Skeletal muscle satellite cell (primary cell): ENCODE measurements around the gene GPR35.

ENCODE experiments used
- H3K27me3 ChIP-seq: 2 replicates; pipeline ENCODE4 v1.7.0; 2013; ENCODE audit warnings: low read length; ENCODE audit not compliant: control insufficient read depth, insufficient read depth
- H3K36me3 ChIP-seq: 2 replicates; pipeline ENCODE4 v1.7.0; 2013; ENCODE audit warnings: mild to moderate bottlenecking, control low read depth, low read length; ENCODE audit not compliant: insufficient read depth
- H3K4me1 ChIP-seq: 2 replicates; pipeline ENCODE4 v1.7.0; 2013; ENCODE audit warnings: low read length; ENCODE audit not compliant: control insufficient read depth, insufficient read depth
- H3K4me2 ChIP-seq: 2 replicates; pipeline ENCODE4 v1.7.0; 2013; ENCODE audit warnings: mild to moderate bottlenecking, low read length
- H3K4me3 ChIP-seq: 2 replicates; pipeline ENCODE4 v1.7.0; 2013; ENCODE audit warnings: low read length
- H3K9ac ChIP-seq: 2 replicates; pipeline ENCODE4 v1.7.0; 2013; ENCODE audit warnings: mild to moderate bottlenecking, low read depth, low read length, moderate library complexity
- H3K9me3 ChIP-seq: replicated peaks from 2 replicates; pipeline ENCODE4 v1.7.0; 2013; ENCODE audit warnings: mild to moderate bottlenecking, control low read depth, low read length

The GPR35 gene

DNA sequence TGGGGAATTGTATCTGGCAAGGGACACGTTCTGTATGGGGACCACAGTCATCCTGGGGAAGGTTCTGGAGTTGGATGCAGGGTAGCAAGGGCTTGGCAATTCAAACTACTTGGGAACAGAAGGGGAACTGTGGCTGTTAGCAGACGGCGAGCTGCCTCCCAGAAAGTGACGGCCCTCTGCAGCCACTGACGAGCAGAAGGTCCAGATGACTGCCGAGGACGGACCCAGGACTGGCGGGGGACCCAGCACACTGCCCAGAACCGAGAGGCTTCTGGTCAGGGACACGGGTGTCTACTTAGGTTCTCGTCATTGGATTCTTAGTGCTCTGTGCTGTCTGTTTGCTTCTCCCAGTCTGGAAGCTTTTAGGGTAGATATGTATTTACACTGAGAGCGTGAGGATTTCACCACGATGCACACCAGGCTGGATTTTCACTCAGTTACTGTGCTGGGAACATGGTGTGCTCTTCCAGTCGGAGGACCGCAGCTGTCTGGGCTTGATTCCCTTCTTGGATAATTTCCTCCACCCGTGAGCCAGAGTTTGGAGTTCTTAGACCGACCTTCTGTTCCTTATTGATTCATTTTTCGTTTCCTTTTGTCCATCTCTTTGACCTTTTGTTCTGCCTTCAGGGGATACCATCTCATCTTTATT, 13.4 kb downstream of the GPR35 start:
- Histone ChIP-seq H3K4me1 (no peaks in the 10 kb centered on the region), H3K4me2 (no peak overlapping the region)

GRCh38 chr2:240639566-240639965, 14.3 kb downstream of the GPR35 start:
- no peaks in the 10 kb centered on the region for H3K9me3 ChIP-seq
- H3K4me3 ChIP-seq, result no peak overlapping the region
- peaks cover 39% of the 10 kb centered on the region for H3K27me3 ChIP-seq
- H3K4me1 ChIP-seq, result no peaks in the 10 kb centered on the region
- no peak overlapping the region for H3K4me2 ChIP-seq
- H3K9ac ChIP-seq, result no peak overlapping the region
- no peaks in the 10 kb centered on the region for H3K36me3 ChIP-seq

More for the DNA sequence above, 13.4 kb downstream of the GPR35 start:
- peaks cover 30% of the 10 kb centered on the region for H3K27me3 ChIP-seq
- H3K9me3 ChIP-seq, result no peaks in the 10 kb centered on the region
- H3K4me3 ChIP-seq, result no peak overlapping the region
- no peak overlapping the region for H3K9ac ChIP-seq
- no peaks in the 10 kb centered on the region for H3K36me3 ChIP-seq

GRCh38 chr2:240640939-240641338, 15.7 kb downstream of the GPR35 start:
- Histone ChIP-seq H3K4me1 (no peaks in the 10 kb centered on the region), H3K4me2 (no peak overlapping the region), H3K9me3 (no peaks in the 10 kb centered on the region), H3K36me3 (no peaks in the 10 kb centered on the region), H3K27me3 (peaks cover 51% of the 10 kb centered on the region), H3K9ac (no peak overlapping the region), H3K4me3 (no peak overlapping the region)

- Histone ChIP-seq H3K4me1 (no peaks in the 10 kb centered on the region), H3K4me3 (no peak overlapping the region), H3K9me3 (no peaks in the 10 kb centered on the region), H3K36me3 (no peaks in the 10 kb centered on the region), H3K9ac (no peak overlapping the region), H3K27me3 (peaks cover 58% of the 10 kb centered on the region), H3K4me2 (no peak overlapping the region)
These were observed 17.0 kb downstream of the GPR35 start for GRCh38 chr2:240642061-240642805.

DNA sequence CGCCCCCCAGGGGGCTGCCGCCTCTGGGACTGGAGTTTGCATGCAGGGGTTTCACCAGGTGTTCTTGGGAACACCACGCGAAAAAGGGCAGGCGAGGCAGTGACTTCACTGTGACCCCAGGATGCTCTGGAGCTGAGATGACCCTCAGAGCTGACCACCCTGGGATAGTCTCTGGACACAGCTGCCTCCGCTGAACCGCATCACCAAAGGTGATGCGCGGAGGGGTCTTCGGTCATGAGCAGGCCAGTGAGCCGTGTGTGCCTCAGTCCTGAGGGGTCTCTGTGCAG, 17.5 kb downstream of the GPR35 start:
- Histone ChIP-seq H3K4me1 (no peaks in the 10 kb centered on the region), H3K9me3 (no peaks in the 10 kb centered on the region), H3K27me3 (peaks cover 60% of the 10 kb centered on the region), H3K4me3 (no peak overlapping the region), H3K36me3 (no peaks in the 10 kb centered on the region), H3K9ac (no peak overlapping the region), H3K4me2 (no peak overlapping the region)

DNA sequence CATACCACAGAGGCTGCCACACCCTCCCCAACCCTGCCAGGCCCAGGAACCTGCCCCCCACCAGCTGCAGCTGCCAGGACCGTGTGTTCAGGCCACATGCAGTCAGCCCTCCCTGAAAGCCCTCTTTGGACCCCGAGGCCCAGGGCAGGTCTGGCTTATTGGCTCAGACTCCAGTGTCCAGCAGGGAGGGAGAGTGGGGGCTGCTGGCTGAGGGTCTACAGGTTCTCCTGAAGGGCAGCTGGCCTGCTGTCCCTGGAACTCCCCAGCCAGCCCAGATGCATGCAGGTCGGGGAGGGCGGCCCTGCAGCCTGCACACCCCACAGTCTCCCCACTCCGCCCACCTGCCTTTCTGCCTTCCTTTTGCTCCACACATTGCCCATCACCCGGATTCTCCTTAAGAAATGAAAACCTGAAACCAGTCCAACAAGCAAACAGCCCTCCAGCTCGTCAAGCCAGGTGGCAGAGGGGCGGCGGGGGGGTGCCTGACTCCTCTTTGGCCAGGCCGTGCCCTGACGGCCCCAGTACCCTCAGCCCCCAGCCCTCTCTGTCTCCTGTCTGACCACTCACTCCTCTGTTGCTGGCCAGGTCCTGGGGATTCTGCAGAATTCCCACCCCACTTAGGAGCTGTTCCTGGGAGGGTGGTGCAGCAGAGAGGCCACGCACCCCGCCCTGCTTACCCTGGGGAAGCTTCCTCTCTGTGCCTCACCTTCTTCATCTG, 18.0 kb downstream of the GPR35 start:
- no peaks in the 10 kb centered on the region for H3K36me3 ChIP-seq
- H3K9ac ChIP-seq, result no peak overlapping the region
- H3K27me3 ChIP-seq, result peaks cover 60% of the 10 kb centered on the region
- H3K9me3 ChIP-seq, result no peaks in the 10 kb centered on the region
- H3K4me1 ChIP-seq, result no peaks in the 10 kb centered on the region
- no peak overlapping the region for H3K4me2 ChIP-seq
- no peak overlapping the region for H3K4me3 ChIP-seq

DNA sequence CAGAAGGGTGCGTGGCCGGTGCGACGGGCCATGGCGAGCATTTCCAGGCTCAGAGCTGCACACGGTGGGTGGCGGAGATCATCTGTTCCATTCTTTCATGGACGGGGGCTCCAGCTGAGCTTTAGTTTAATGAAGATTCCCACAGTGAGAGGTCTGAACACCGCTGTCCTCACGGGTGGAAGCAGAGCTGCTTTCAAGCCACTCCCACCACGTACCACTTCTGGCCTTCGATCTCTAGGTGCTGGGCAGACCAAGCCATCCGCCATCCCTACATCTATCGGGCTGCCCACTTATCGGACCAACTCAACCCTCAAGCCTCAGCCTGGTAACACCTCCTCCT, 18.5 kb downstream of the GPR35 start:
- Histone ChIP-seq H3K9ac (no peak overlapping the region), H3K4me2 (no peak overlapping the region), H3K4me3 (no peak overlapping the region), H3K27me3 (peaks cover 60% of the 10 kb centered on the region), H3K36me3 (no peaks in the 10 kb centered on the region), H3K4me1 (no peaks in the 10 kb centered on the region), H3K9me3 (no peaks in the 10 kb centered on the region)

DNA sequence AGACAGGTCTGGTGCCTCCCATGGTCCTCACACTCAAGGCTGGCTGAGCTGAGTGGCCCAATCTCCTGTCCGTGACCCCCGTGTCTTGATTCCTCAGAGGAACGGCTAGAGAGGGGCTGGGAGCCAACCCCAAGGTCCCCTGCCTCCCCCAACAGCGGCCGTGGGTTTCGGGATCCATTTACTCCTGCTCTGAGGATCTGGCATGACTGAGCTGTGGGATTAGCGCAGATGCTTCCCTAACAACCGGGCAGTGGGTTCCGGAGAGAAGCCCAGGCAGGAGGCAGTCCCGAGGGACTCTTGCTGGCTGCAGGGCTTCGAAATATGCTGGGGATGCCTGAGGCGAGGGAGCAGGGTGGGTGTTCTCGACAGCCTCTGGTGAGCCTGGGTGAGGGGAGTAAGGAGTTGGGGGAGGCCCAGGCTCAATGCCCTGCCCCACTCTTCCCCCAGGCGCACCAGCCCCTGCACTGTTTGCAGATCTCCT, 18.9 kb downstream of the GPR35 start:
- no peak overlapping the region for H3K4me3 ChIP-seq
- no peaks in the 10 kb centered on the region for H3K9me3 ChIP-seq
- no peak overlapping the region for H3K4me2 ChIP-seq
- no peak overlapping the region for H3K9ac ChIP-seq
- peaks cover 63% of the 10 kb centered on the region for H3K27me3 ChIP-seq
- no peaks in the 10 kb centered on the region for H3K36me3 ChIP-seq
- no peaks in the 10 kb centered on the region for H3K4me1 ChIP-seq

DNA sequence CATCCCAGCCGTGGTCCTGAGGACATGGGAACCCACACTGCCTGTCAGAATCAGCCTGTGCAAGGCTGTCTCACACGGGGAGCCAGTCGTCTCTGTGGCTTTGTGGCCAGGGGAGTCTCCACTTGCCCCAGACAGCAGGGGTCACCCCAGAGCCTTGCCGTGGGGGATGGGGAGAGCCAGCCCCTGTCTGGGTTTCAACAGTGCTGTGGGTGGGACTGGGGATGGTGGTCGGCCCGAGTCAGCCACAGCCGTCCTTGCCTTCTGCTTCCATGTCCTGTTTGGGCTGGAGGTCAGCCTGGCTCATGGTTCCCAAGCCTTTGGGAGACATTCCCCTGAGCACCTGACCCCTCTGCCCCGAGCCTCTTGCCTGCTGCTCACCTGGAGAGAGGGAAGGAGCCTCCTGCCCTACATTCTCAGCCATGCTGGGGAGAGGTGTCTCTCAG, 19.6 kb downstream of the GPR35 start:
- H3K4me2 ChIP-seq, result no peak overlapping the region
- no peaks in the 10 kb centered on the region for H3K4me1 ChIP-seq
- no peaks in the 10 kb centered on the region for H3K36me3 ChIP-seq
- peaks cover 63% of the 10 kb centered on the region for H3K27me3 ChIP-seq
- no peak overlapping the region for H3K9ac ChIP-seq
- no peaks in the 10 kb centered on the region for H3K9me3 ChIP-seq
- no peak overlapping the region for H3K4me3 ChIP-seq

DNA sequence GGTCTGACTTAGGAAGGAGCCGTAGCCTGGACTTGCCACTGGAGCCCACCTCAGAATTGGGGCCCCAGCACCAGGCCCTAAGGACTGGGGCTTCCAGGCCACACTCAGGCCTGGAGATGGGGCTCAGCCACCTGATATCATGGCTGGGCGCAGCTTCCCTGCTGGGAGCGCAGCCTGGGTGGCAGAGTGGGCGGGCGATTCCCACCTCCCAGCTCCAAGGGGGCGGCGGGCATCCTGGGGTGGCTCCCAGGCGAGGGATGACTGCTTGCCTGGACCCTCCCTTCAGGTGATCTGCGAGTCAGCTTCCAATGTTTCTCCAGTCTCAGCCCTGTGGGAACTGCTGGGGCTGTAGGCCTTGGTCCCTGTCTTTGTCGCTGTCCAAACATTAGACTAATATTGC, 20.1 kb downstream of the GPR35 start:
- no peaks in the 10 kb centered on the region for H3K36me3 ChIP-seq
- no peak overlapping the region for H3K9ac ChIP-seq
- H3K27me3 ChIP-seq, result peaks cover 68% of the 10 kb centered on the region
- no peaks in the 10 kb centered on the region for H3K4me1 ChIP-seq
- no peak overlapping the region for H3K4me2 ChIP-seq
- no peaks in the 10 kb centered on the region for H3K9me3 ChIP-seq
- no peak overlapping the region for H3K4me3 ChIP-seq

- Histone ChIP-seq H3K36me3 (no peaks in the 10 kb centered on the region), H3K4me3 (no peak overlapping the region), H3K4me2 (no peak overlapping the region), H3K9me3 (no peaks in the 10 kb centered on the region), H3K9ac (no peak overlapping the region), H3K27me3 (peaks cover 72% of the 10 kb centered on the region), H3K4me1 (no peaks in the 10 kb centered on the region)
These were observed 20.5 kb downstream of the GPR35 start for GRCh38 chr2:240645801-240646175.
